ENCODE measurements around the gene PDE3A.

The PDE3A gene

DNA sequence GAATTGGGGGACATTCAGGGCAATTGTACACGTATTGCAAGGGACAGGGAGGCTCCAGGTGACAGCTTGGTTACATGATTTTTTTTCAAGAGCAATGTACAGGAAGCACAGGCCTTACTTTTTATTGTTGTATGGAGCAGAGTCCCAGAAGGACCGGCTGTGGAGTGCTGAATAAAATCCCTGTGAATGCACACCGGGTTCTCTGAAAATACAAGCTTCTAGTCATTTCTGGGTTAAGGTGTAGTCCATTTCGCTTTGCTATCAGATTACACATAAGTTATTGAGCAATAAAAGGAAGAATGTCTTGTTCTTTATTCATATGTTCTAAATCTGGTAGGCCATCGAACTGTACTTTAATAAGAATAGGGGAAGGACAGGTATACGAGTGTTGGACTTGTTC lies 52.2 kb downstream of the PDE3A start:
- DNase-seq (ENCODE audit: low read depth in 2 of 3, low spot score in 2 of 3) = no peak

DNA sequence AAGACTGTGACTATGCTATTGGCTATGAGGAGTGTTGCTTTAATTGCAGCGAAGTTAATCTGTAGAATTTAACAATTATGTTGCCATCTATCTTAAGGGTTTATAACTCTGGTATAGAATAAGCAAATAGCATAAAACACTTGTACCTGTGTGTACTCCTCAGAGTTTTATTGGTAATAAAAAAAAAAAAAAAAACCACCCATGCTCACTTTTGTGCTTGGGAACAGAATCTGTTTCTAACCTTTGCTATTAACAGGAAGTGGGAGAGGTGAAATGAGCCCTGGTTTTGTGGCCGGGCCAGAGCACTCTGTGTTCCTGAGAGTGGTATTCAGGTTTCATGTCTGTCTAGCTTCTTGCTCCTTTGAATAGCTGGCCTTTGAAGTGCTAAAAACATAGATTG lies 53.1 kb downstream of the PDE3A start:
- DNase-seq (ENCODE audit: low read depth in 2 of 3, low spot score in 2 of 3) = no peak

DNA sequence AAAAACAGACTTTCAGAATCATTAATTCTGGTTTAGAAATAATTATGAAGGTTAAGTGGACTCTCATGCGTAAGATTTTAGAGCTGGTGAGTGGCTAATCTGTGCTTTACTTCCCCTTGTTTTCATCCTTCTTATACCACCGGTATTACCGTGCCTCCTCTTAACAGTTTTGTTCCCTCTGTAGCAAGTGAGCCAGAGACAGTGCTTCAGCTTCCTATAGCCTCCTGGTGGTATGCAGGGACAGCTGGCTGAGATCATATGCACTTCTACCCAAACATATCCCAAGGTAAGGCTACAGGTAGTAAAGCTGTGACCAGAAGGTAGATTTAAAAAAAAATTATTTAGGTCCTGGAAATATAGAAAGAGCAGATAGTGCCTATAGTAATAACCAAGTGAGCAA lies 55.2 kb downstream of the PDE3A start:
- no peak for DNase-seq (ENCODE audit: low read depth in 2 of 3, low spot score in 2 of 3)

DNA sequence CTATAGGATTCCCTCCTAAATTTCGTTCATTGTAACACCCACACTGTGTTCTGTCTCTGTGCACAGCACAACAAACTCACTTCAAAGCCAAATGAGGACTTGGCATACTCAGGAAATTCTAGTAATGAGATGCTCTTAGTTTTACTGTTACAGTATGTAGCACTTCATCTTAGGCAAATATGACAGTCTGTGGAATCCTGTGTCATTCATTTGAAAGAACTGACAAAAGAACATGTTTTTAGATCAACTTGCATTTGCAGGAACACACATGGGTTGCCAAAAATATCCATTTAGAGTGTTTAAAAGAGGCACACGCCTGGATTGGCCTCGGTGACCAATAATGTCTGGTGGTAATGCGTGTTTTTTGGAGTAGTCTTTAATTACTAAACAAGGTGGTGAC lies 56.5 kb downstream of the PDE3A start:
- DNase-seq (ENCODE audit: low read depth in 2 of 3, low spot score in 2 of 3) = no peak

DNA sequence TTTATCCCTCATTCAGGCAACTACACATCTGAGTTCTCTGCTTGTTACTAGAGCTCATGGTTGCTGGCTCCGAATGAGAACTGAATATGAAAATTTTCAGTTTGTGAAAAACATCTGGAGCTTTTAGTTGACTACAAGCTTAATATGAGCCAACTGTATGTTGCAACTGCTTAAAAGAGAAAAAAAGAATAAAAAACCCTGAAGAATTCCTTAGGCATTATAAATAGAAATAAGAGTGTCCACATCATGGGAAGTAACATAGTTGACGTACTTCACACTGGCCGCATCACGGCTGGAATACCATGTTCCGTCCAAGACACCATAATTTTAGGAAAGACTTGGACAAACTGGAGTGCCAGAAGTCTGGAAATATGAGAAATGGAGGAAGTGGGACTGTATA lies 57.9 kb downstream of the PDE3A start:
- no peak for DNase-seq (ENCODE audit: low read depth in 2 of 3, low spot score in 2 of 3)

DNA sequence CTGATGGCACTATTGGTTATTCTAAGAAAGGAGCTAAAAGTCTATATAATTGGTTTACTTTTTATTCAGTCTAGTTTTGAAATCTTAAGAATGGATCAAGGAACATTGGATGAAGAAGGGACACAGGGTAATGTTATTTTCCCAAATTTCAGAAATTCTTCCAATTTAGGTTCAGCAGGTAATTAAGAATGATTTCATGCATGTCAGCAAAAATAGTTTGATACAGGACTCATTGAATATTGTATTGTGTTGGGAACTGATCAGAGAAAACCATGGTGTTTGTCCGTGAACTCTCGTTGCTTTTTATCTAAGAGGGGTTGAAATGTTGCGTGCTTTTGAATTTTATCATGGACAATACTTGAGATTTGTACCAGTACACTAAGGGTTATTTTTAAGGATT lies 58.6 kb downstream of the PDE3A start:
- DNase-seq (ENCODE audit: low read depth in 2 of 3, low spot score in 2 of 3) = no peak

DNA sequence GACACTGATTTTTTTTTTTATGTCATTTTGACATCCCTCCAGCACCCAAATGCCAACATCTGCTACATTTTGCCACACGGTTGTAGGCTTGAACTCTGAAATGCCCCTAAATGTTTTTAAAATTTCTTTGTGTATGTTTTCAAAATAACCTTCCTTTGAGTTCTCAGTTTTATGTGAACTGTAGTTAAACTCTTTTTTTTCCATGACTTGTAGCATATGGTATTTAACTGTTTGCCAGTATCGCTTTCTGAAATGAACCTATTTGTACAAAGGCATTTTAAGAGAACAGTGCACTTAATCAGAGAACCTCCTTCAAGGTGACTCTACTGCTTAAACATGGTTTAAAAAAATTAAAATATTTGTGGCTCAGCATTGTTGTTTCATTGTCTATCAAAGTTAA lies 61.5 kb downstream of the PDE3A start:
- no peak for DNase-seq (ENCODE audit: low read depth in 2 of 3, low spot score in 2 of 3)

DNA sequence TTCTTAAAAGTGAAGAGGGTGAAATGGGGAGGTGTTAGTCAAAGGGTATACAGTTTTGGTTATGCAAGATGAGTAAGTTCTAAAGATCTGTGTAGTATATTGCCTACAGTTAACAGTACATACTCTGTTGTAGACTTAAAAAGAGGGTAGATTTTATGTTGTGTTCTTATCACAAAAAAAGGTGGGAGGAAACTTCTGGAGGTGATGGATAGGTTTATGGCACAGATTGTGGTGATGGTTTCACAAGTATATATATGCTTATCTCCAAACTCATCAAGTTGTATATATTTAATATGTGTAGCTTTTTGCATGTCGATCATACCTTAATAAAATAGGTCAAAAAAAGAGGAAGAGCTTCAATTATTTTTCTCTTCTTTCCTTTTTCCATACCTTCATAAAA lies 64.0 kb downstream of the PDE3A start:
- no peak for DNase-seq (ENCODE audit: low read depth in 2 of 3, low spot score in 2 of 3)

DNA sequence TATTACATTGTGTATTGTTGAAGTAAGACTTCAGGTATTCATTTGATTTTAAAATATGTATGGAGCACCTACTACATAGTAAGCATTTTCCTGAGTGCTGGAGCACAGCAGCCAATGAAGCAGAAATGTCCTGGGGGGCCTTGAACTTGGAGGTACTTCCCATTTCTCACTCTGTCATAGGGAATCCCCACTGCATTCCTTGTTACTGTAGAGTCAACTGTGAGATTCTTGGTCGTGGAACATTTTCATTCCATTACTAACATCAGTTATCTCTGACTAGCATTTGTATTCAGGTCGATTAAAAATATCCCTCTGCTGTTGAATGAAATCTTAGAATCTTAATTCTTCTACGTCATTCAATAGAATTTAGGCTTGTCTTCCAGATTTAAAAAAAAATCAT lies 66.7 kb downstream of the PDE3A start:
- DNase-seq (ENCODE audit: low read depth in 2 of 3, low spot score in 2 of 3) = no peak

DNA sequence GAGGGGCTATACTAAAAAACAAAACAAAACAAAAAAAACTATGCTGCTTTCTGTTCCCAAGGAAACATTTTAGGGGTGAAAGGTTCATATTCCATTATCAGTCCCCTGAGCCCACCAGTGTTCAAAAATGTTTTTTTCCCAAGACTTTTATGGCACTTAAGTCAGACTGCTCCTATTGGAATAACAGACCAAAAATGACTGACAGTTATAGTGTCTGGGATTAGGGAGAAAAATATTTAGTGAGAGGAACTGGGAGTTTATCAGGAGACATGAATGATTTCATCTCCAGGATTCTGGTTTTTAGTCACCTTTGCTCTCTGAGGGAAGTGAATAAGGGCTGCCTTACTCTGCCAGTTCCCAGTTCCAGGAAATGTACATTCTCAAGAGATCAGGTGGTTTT lies 68.0 kb downstream of the PDE3A start:
- DNase-seq (ENCODE audit: low read depth in 2 of 3, low spot score in 2 of 3) = no peak

DNA sequence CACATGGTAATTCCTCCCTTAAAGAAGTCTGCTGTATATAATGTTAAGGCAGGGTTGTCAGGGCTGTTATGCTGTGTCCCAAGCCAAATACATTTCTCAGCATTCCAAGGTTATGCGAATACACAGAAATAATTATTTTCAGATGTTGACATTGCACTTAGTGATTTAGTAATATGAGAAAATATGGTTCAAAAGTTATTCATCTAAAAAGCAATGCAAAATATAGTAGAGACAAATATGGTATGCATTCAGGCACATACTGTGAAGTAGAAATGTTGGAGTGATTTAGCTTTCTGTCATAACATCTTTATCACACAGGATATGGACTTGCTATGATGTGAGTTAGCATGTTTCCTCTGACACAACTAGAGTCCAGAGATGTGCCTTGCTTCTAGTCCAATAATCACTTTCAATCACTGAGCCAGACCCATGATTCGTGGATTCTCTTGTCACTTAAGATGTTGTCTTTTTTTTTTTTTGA lies 70.0 kb downstream of the PDE3A start:
- DNase-seq (ENCODE audit: low read depth in 2 of 3, low spot score in 2 of 3) = no peak

DNA sequence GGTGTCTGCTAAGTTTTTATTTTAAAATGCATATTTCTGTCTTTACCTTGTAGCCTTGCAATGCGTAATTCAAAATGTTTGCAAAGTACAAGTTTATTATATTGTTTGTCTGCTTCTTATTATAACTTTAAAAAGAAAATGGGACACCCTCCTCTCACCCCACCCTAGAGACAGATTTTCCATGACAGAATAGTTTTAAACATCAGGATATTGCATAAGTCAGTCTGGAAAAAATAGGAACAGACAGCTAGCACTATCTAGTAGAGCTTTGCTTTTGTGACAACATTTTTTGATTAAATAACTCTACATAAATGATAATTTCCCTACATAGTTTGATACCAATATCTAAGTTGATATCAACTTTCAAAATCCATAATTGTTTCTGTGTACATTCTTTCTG lies 71.3 kb downstream of the PDE3A start:
- no peak for DNase-seq (ENCODE audit: low read depth in 2 of 3, low spot score in 2 of 3)

DNA sequence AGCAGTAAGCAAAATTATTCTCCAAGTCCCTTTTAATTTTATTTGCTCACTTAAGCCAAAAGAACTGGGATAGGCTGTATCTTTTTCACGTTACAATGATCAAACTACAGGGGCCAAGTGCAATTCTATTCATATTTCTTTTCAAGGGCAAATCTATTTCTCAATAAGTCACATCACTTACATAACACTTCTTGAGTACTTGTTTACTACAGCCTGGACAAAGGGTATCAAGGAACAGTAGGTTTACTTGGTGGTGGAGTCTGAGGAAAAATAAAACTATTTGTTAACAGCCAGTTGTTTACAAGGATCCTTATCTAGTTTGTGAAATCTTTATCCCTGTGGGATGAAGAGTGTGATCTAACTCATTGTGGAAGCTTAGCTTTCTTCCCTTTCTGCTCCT lies 72.1 kb downstream of the PDE3A start:
- DNase-seq (ENCODE audit: low read depth in 2 of 3, low spot score in 2 of 3) = no peak

DNA sequence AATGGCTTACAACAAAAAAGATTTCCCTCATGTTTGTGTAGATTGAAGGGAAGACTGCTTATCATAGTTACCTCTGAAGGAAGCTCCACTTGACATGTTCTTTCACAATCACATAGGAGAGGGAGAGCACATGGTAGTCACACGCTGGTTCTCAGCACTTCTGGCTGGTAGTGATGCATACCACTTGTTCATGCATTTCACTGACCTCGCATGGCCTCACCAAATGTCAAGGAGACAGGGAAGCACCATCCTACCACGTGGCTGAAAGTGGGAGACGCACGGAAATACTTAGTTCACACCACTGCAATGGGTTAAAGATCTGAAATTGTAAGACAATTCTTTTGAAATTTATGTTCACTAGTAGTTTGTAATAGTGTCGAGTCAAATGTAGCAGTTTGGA lies 74.0 kb downstream of the PDE3A start:
- DNase-seq (ENCODE audit: low read depth in 2 of 3, low spot score in 2 of 3) = no peak

DNA sequence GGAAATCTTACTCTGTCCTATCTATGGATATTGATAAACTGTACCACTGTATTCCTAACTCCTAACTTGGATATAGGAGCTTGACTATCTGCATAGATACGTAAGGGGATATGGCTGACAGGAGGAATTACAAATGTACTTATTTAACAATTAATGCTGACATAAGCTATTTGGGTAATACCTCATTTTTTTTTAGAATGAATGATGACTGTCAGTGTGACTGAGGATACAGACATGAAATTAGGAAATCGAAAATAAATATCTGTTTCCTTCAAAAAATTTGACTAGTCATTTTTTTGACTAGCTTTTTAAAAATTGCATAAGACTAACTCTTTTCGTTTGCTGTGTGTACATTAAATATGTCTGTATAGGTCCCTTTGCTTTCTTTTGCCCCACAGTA lies 74.9 kb downstream of the PDE3A start:
- DNase-seq (ENCODE audit: low read depth in 2 of 3, low spot score in 2 of 3) = no peak

DNA sequence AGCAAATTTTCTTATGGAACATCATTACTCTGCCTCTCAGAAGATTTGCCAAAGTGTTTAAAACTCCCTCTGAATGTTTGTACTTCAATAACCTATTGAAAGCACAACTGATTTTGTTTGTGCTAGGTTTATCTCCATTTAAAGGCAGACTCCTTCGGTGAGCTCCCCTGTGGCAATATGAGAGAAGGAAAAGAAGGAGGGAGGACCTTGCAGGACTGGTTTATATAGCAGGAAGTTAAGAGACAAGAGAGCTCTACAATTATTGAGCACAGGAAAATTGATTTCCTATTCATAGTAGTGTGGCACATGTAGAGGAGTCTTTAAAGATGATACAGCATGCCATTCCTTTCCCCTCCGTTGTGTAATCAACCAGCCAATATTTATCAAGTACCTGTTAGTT lies 75.5 kb downstream of the PDE3A start:
- no peak for DNase-seq (ENCODE audit: low read depth in 2 of 3, low spot score in 2 of 3)

DNA sequence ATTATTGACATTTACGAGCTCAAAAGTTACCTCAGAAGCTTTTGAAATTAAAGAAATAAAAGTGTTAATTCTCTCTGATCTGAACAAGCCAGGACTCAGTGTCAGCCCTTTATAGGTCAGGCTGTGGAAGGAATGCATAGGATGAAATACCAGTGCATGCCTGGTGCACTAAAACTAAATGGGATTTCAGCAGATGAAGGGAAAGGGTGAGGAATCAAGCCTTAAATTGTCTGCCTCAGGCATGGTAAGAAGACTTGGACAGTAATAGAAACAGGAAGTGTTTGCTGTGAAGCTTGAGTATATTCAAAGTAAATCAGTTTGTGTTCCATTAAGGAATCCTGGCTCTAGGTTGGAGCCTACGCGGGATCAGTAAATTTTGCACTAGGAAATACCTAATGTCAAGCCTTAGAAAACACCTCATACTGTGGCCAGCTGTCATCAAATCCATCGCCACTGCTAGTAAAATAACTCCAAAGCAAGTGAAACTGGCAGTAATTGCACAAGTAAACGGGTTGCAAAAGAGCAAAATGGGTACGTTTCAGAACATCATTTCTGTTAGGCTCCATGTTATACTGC lies 76.3 kb downstream of the PDE3A start:
- no peak for DNase-seq (ENCODE audit: low read depth in 2 of 3, low spot score in 2 of 3)

DNA sequence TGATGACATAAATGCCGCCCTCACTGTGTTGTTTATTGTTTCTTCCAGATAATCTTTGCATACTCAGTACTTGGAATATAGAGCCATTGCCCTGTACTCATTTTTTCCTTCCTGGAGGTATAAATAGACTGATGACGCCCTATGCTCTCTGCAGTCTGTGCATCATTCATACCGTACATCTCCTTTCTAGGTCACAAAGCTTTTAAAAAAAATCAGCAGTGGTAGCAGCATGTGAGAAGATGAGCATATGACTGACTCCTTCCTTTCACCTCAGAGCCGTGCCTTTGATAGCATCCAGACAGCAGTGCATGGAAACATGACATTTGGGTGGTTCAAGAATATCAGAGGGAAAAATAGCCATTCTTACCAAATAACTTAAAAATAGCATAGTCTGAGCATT lies 77.3 kb downstream of the PDE3A start:
- no peak for DNase-seq (ENCODE audit: low read depth in 2 of 3, low spot score in 2 of 3)

DNA sequence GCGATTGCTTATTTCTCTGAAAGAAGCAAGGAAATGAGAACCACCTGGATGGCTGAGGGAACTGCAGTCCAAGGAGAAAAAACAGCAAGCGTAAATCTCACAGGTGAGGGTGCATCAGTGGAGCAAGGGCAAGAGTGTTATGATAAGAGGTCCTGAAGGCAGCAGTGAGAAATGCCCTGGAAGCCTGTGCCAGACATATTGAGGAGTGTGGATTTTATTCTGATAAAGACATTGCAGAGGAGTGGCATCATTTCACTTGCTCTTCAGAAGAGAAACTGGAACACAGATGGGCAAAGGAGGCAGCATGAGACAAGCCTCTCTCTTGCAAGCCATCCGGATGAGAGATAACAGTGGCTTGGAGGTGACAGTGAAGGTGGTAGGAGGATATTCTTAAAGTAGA lies 78.5 kb downstream of the PDE3A start:
- DNase-seq (ENCODE audit: low read depth in 2 of 3, low spot score in 2 of 3) = no peak

DNA sequence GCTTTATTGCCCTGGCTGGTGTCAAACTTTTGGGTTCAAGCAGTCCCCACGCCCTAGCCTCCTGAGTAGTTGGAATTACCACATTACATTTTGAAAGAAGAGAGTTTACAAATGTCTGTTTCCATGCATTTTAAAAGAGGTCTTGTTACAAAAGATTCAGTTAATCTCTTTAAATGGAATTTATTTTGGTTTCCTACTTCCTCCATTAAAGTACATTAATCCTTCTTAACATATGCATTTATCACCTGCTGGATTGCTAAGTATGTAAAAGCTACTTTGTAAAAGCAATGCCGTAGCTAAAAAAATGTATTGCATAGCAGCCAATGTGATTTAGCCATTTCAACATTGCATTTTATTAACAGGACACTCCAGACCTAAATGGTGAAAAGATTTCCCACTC lies 80.4 kb downstream of the PDE3A start:
- no peak for DNase-seq (ENCODE audit: low read depth in 2 of 3, low spot score in 2 of 3)

DNA sequence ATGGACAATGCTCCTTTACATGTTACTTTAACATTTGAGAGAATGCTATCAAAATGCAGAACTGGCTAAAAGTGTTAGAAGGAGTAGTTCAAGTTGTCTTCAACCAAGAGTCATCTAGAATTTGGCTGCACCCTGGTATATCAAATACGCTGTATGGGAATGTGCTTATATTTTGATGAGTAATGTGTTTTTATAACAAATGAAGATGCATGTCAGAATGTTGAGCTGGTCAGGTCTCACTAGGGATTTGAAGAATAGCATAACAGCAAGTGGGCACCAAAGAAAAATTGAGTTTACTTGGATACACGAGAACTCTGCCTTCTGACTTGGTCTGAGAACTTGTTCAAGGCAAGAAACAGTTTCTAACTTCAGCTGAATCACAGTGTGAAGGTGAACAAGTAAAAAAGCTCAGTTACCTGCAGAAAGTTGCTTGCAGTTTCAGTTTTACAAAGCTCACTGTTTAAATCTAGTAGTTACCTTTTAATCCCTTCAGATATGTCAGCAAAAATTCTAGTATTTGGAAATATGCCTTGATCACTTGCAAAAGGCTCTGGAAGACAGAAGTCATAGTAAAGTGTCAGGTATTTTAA lies 82.3 kb downstream of the PDE3A start:
- DNase-seq (ENCODE audit: low read depth in 2 of 3, low spot score in 2 of 3) = no peak

DNA sequence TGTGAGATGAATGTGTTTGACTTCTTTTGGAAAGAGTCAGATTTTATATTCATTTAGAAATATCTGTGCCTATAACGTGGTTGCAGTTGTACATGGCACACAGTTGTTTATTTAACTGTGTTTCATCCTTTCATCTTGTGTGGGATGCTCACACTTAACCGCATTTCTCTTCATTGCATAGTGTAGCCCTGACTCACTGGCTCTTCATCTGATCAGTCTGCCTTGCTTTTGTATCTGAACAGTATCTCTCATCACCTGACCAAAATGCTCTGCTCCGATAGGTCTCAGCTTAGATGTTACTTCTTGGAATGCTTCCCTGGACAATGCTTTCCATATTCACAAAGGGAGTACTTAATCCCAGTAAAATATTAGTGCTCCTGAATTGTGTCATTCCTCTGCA lies 83.4 kb downstream of the PDE3A start:
- DNase-seq (ENCODE audit: low read depth in 2 of 3, low spot score in 2 of 3) = no peak

DNA sequence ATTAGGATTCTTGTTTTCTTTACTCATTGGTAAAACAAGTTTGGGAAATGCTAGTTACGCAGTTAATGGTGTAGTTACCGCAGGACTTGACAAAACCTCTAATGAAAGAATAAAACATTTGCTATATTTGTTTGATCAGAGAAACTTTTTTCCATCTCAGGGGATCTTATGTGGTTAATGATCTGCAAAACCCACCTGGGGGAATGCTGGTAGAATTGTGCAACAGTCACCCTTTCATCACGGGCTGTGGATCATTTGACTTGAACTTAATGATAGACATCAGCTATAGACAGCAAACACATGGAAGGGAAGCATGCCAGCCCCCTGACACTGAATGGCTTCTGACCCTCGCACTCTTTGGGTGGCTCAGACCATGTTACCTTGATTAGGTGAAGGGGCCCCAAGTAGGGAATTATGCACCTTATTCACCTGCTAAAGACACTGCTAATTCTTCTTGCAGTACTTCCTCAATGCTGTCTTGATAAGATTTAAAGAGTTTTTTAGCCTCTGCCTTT lies 84.2 kb downstream of the PDE3A start:
- no peak for DNase-seq (ENCODE audit: low read depth in 2 of 3, low spot score in 2 of 3)

Measured in activated CD8-positive, alpha-beta memory T cell treated with anti-CD3 and anti-CD28 coated beads for 48 hours (primary cell).